Measurements from ENCODE around the gene B3GNT3.
A peak's percentile ranks its signal among the peaks of the same experiment; 100 is the strongest.

DNA sequence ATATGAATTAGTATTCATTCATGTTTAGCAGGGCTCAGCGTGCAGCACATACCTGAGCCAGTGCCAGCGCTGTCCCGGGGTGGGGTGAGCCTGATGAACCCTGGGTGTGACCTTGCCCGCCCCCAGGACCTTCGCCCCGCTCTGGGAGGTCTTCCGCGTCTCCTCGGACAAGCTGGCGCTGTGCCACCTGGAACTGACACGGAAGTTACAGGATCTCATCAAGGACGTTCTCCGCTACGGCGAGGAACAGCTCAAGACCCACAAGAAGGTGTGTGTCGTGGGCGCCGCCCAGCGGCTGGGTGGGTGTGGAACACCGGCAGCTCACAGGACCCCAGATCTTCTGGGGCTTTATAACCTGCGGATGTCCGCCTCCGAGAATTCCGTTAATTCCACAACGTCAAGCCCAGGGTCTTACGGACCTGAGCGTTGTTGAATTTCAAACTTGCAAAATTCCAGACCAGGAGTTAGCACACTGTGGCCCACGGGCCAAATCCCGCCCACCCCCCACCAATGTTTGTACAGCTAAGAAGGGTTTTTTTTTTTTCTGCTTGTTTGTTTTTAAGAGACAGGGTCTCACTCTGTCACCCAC is 28.3 kb upstream of the B3GNT3 start:
- TF ChIP-seq, protein P1, sequence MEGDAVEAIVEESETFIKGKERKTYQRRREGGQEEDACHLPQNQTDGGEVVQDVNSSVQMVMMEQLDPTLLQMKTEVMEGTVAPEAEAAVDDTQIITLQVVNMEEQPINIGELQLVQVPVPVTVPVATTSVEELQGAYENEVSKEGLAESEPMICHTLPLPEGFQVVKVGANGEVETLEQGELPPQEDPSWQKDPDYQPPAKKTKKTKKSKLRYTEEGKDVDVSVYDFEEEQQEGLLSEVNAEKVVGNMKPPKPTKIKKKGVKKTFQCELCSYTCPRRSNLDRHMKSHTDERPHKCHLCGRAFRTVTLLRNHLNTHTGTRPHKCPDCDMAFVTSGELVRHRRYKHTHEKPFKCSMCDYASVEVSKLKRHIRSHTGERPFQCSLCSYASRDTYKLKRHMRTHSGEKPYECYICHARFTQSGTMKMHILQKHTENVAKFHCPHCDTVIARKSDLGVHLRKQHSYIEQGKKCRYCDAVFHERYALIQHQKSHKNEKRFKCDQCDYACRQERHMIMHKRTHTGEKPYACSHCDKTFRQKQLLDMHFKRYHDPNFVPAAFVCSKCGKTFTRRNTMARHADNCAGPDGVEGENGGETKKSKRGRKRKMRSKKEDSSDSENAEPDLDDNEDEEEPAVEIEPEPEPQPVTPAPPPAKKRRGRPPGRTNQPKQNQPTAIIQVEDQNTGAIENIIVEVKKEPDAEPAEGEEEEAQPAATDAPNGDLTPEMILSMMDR (IDR thresholded peaks at IDR 0.05) = peak in 3 of 4 experiments; percentile 73 to 87 (median 79)
- no peak for TF ChIP-seq POLR2A (IDR thresholded peaks at IDR 0.05)
- TF ChIP-seq POLR2AphosphoS5 (IDR thresholded peaks at IDR 0.05) = no peak
- TF ChIP-seq EP300 (IDR thresholded peaks at IDR 0.05) = no peak
